Heart left ventricle (tissue), 13 donors: ENCODE data around the gene SORCS2.

Experiments
- CTCF ChIP-seq, 12 donors: fragments of 200-600 bp; sonication (generic) in 4 of 12; IDR thresholded peaks; one replicate each; pipeline versions ENCODE4 v1.5.0 to v1.8.0; 2018 to 2022; ENCODE audit warnings: antibody characterized with exemption in 12 of 12, mild to moderate bottlenecking in 5 of 12
- POLR2A ChIP-seq, 2 donors: fragments of 450-650 bp; IDR thresholded peaks; one replicate each; pipeline ENCODE4 v1.6.1; 2017; ENCODE audit warnings: antibody characterized with exemption in 2 of 2, mild to moderate bottlenecking in 2 of 2, moderate library complexity in 2 of 2
- donor health status: ischemic (EF 13 %, LVEDD 7.1; RV severe dilation, severe dysfunction).
- donor health status: DM: no; HTN: yes; CAD: no.
- donor health status: DM: no; HTN: no; CAD: no.
- donor health status: ischemic (EF 25% LVEDD 6.9; RV normal size, moderate dysfunction).
- donor health status: ischemic (EF 25% LVEDD 5.7; RV mildly dilated, moderate dysfunction).
- donor health status: ischemic (EF 35%, LVEDD 5.7; RV mildly dilated, moderate dysfunction).
- donor health status: nonischemic (EF 11% LVEDD 7.7; RV severe dilation, severe dysfunction).
- donor health status: DM: yes; HTN: yes; CAD: no.
- donor health status: PGD.
- donor health status: ischemic (EF 29% LVEDD 5.4; RV normal size, mild dysfunction).
- donor health status: nonischemic (EF 23%, LVEDD 6.1; RV moderate dilation, normal function).

- TF ChIP-seq CTCF (IDR thresholded peaks at IDR 0.05), result no peak
- no peak for TF ChIP-seq POLR2A (IDR thresholded peaks at IDR 0.05)
Observed at GRCh38 chr4:7377223-7377865, 185.0 kb downstream of the SORCS2 start.
